HTERT RPE-1 (cell line): Measurements from ENCODE around the gene SLC13A5.

Experiments used
- in situ Hi-C: fragments of 300-500 bp; cut with MboI; formaldehyde crosslinking; loops from 4 replicates; pipeline ENCODE4 v1.14.3; 2020; ENCODE audit warnings: low sequenced_read_pairs

Gene SLC13A5

GRCh38 chr17:6639586-6640535, 73.3 kb downstream of the SLC13A5 start:
- in situ Hi-C loops: no loop called here

GRCh38 chr17:6639014-6639585, 74.1 kb downstream of the SLC13A5 start:
- in situ Hi-C loops: no loop called here

DNA sequence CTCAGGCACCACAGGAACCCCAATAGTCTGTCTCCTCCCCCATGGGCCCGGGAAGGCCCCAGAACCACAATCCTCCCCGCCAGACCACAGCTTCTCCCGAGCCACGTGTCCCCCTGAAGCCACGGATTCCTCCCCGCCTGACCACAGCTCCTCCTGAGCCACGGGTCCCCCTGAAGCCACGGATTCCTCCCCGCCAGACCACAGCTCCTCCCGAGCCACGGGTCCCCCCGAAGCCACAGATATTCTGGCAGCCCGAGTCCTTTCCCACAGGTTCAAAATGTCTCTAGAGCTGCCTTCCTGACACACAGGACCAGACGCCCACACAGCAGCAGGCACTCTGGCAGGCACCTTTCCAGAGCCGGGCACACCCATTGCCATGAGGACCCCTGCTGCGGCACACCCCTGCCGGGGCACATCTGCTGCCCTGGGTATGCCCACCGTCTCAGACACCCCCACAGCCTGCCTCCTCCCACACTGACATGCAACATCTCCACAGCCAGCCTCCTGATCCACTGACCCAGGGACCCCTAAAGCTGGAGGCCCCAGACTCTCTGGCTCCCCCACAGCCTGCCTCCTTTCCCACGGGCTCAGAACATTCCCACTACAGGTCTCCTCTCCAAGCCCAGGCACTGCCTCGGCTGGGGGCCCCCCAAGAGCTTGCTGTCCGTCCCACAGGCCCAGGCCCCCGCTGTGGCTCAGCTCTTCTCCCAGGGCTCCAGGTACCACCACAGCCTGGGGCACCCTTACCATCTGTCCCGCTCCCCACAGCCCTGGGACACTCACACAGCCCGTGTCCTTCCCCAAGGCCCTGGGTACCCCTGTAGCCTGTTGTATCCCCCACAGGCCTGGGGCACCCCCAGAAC, 74.9 kb downstream of the SLC13A5 start:
- in situ Hi-C loops: no loop called here

DNA sequence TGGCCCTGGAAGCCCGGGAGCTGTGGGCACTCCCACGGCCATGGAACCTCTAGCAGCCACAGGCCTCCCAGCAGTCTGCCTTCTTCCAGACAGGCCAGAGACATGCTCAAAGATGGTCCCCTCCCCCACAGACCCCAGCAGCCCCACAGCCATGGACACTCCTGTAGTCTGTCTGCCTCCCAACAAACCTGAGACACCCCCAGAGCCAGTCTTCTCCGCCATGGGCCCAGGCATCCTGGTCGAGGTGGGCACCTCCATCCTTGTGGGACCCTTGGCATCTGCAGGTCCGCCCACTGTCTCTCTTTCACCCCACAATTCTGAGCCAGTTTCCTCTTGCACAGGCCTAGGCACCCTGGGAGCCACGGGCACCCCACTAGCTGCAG, 75.7 kb downstream of the SLC13A5 start:
- in situ Hi-C loops: no loop called here

DNA sequence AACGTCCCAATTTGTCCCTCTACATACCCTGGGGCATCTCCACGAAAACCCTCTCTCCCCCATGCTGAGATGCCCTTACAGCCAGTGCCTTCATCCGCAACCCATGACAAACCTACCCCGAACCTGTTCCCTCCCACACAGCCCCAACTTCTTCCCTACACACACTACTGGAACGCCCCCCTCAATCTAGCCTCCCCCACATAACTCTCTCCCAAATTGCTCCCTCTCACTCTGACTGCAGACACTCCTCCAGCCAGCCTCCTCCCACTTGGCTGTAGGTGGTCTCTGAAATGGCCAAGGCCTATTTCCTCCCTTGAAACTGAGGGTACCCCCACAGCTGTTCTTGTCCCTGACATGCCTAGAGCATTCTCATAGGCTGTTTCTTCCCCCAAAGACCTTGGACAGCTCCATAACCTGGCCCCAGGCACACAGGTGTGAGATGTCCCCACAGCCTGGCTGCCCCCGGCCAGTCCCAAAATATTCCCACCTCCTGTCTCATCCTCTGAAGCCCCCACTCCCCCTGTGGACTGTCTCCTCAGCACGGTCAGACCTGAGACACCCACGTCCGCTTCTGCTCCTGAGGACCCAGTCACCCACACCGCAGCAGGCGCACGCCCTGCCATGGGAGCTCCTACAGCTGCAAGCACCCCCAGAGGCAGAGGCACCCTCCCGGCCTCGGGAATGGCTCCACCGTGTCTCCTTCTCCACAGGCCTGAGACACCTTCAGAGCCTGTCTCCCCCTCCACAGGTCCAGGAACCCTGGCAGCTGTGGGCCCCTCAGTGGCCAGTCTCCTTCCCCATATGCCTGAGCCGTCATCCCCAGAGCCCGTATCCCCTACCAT, 76.3 kb downstream of the SLC13A5 start:
- in situ Hi-C loops: no loop called here

DNA sequence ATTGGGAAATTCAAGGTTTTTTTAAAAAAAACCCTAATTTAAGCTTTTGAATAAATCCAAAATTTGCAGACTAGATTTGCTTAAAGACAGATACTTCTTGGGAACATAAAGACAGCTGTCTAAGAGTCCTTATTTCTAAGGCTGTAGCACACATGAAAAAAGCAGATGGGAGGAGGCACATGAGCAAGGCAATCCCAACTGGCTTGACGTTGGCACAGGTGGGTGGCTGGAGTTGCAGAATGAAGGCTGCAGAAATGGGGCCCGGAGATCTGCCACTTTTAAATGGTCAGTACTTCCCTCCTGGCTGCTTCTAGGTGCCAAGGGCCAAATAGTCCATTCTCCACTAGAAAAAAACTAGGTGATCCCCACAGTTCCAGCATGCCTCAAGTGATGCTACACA, 77.1 kb downstream of the SLC13A5 start:
- in situ Hi-C loops: no loop called here
